ENCODE results near the gene CLDN2. TPM values are rescaled to one million over a fixed set of nuclear protein-coding genes. Genes with fewer than 3 reads are reported as not detected.

The CLDN2 gene
- total and polyA plus RNA-seq, 2 of the 13 experiments (the other 11 are each of a cell fraction or from before 2014, with no cell fraction given): 1.3 to 1.5 TPM

DNA sequence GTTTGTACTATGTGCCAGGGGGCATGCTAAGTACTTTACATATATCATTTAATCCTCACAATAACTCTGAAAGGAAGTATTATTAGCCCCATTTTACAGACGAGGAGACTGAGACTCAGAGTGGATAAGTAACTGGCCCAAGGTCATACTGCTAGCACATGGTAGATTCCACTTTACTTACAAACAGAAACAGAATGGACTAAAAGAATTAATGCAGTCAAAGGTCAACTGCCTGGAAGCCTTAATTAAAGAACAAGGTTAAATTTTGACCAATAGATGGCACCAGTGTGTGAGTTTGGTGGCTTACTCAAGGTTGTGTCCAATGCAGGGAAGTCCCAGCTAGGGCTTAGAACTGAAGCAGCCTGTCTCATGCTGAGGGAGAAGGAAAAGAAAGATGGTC is 21.7 kb upstream of the CLDN2 start:
- ATAC-seq (peak; percentile 63), FAIRE-seq (peak; percentile 96), DNase-seq (ENCODE audit: low spot score) (peak; percentile 80)
- peak overlapping the region; percentile 32; the same call in 1 of the 2 replicates for H3K4me2 ChIP-seq (ENCODE audit: low read depth, low read length)
- no peaks in the 10 kb centered on the region for H3K79me2 ChIP-seq (ENCODE audit: insufficient read depth, low read length)
- H3K27me3 ChIP-seq (ENCODE audit: control insufficient read depth in 1 of 2, insufficient read depth in 2 of 2, low read length in 2 of 2): no peaks in the 10 kb centered on the region
- intact Hi-C loops (cut with micrococcal nuclease; ENCODE audit: unreplicated experiment): loop anchor here (1.0 kb wide), 2 partner anchors 35 to 62 kb away; no protein-coding TSS in a partner anchor
- no peak overlapping the region for H3K9ac ChIP-seq (ENCODE audit: insufficient read depth, low read depth, low read length)
- peaks cover 70% of the 10 kb centered on the region for H3K4me1 ChIP-seq (ENCODE audit: insufficient read depth, low read length)
- H3K9me3 ChIP-seq (ENCODE audit: low read length): no peaks in the 10 kb centered on the region
- ChIA-PET CTCF (ENCODE audit: low intra/inter-chr PET ratio, low total read pairs) (interaction anchor here (0.7 to 2.4 kb wide), 4 partner anchors 34 to 61 kb away, joined by 3 to 15 read pairs (median 6); no protein-coding TSS in a partner anchor), POLR2A (interaction anchor here (0.8 to 1.7 kb wide), 2 partner anchors 35 to 61 kb away, joined by 4 to 7 read pairs; no protein-coding TSS in a partner anchor)
- H4K20me1 ChIP-seq (ENCODE audit: insufficient read depth, low read length): no peaks in the 10 kb centered on the region
- H2AFZ ChIP-seq (ENCODE audit: low read length): no peak overlapping the region
- H3K27ac ChIP-seq (ENCODE audit: extremely low read length, insufficient read depth, low read length): no peak overlapping the region
- 8% methylated on average over 1 of the region's 1 CpG for WGBS (ENCODE audit: low lambda C conversion rate)
- H3K4me3 ChIP-seq (replicated peaks in 1 of 3; ENCODE audit: insufficient read depth in 1 of 3, low read depth in 2 of 3, low read length in 3 of 3): no peak overlapping the region
- H3K36me3 ChIP-seq (replicated peaks in 1 of 2; ENCODE audit: control insufficient read depth in 1 of 2, insufficient read depth in 2 of 2, low read length in 2 of 2): no peaks in the 10 kb centered on the region
- no TSS peak for BruUV-seq (replicated peaks)
- in situ Hi-C loops (cut with HindIII; ENCODE audit: extremely low pct_ligation_motif_present, low pct_unique_long_range_greater_than_20kb): no loop called here
- no peak for TF ChIP-seq RORA (CRISPR knock-in tag; IDR thresholded peaks at IDR 0.05)
- TF ChIP-seq ZNF292 (CRISPR knock-in tag; IDR thresholded peaks at IDR 0.05; ENCODE audit: borderline replicate concordance, low read depth): no peak
- no peak for TF ChIP-seq HOXD1 (CRISPR knock-in tag; IDR thresholded peaks at IDR 0.05)
- no peak for TF ChIP-seq POLR2AphosphoS5 (IDR thresholded peaks at IDR 0.05; ENCODE audit: low read depth, low read length)
- TF ChIP-seq SP140L (CRISPR knock-in tag; IDR thresholded peaks at IDR 0.05; ENCODE audit: borderline replicate concordance): no peak
- no peak for TF ChIP-seq FOXM1 (CRISPR knock-in tag; IDR thresholded peaks at IDR 0.05)
- no peak for TF ChIP-seq ZFP82 (CRISPR knock-in tag; IDR thresholded peaks at IDR 0.05; ENCODE audit: borderline replicate concordance)
- no peak for TF ChIP-seq ZNF564 (CRISPR knock-in tag; IDR thresholded peaks at IDR 0.05)
- TF ChIP-seq ZNF766 (CRISPR knock-in tag; IDR thresholded peaks at IDR 0.05; ENCODE audit: borderline replicate concordance): no peak
- TF ChIP-seq SIX1 (CRISPR knock-in tag; IDR thresholded peaks at IDR 0.05; ENCODE audit: borderline replicate concordance): no peak
- no peak for TF ChIP-seq ZNF704 (CRISPR knock-in tag; IDR thresholded peaks at IDR 0.05; ENCODE audit: borderline replicate concordance)
- no peak for TF ChIP-seq ELF4 (CRISPR knock-in tag; IDR thresholded peaks at IDR 0.05; ENCODE audit: borderline replicate concordance)
- no peak for TF ChIP-seq SRSF1 (optimal IDR thresholded peaks at IDR 0.05; ENCODE audit: low read depth, low read length)
- TF ChIP-seq ZNF570 (CRISPR knock-in tag; IDR thresholded peaks at IDR 0.05; ENCODE audit: borderline replicate concordance): no peak
- TF ChIP-seq HBP1 (CRISPR knock-in tag; IDR thresholded peaks at IDR 0.05; ENCODE audit: low read depth): no peak
- no peak for TF ChIP-seq ZNF674 (CRISPR knock-in tag; IDR thresholded peaks at IDR 0.05; ENCODE audit: low read depth)
- TF ChIP-seq AGO1 (IDR thresholded peaks at IDR 0.05; ENCODE audit: low read depth, low read length, poor library complexity, severe bottlenecking): no peak
- no peak for TF ChIP-seq NPAS2 (CRISPR knock-in tag; IDR thresholded peaks at IDR 0.05; ENCODE audit: borderline replicate concordance)
- TF ChIP-seq JUND (CRISPR knock-in tag; IDR thresholded peaks at IDR 0.05): no peak
- TF ChIP-seq PHB2 (IDR thresholded peaks at IDR 0.05; ENCODE audit: partially characterized antibody): no peak
- no peak for TF ChIP-seq NKX3-1 (CRISPR knock-in tag; IDR thresholded peaks at IDR 0.05)
- no peak for TF ChIP-seq ZNF335 (CRISPR knock-in tag; IDR thresholded peaks at IDR 0.05)
- no peak for TF ChIP-seq NR2F2 (IDR thresholded peaks at IDR 0.05; ENCODE audit: borderline replicate concordance, low read depth)
- no peak for TF ChIP-seq GABPB1 (CRISPR knock-in tag; IDR thresholded peaks at IDR 0.05)
- 0 out of 4 replicates have a peak, but pooled peaks of 1 of the 2 experiments have one; percentile 34 for TF ChIP-seq NR2F1 (CRISPR knock-in tag; IDR thresholded peaks at IDR 0.05)
- no peak for TF ChIP-seq RFXANK (CRISPR knock-in tag; IDR thresholded peaks at IDR 0.05)

Measured in HepG2 (cell line).